Activated B cell treated with CpG ODN at 0.5 μM for 24 hours (primary cell): ENCODE data around the gene PARL. TPM values are rescaled to one million over a fixed set of nuclear protein-coding genes. Genes with fewer than 3 reads are reported as not detected.
"Not testable (repeated sequence)": the region's sequence is repeated elsewhere in the genome, so short reads cannot be mapped to it uniquely, and the experiment has no call there.

Source experiments
- ATAC-seq: fragments of 200-7000 bp; cut with Tn5 transposase; one replicate; pipeline ENCODE4 v1.10.0; 2021; ENCODE audit warnings: low read depth, mild to moderate bottlenecking, moderate library complexity
- CTCF ChIA-PET: fragments of 350-600 bp; sonication (Branson Sonifier 250); formaldehyde crosslinking; loops from one replicate; lab custom pipeline; 2021; ENCODE audit warnings: antibody characterized with exemption; lab: Charles Lee
- POLR2A ChIA-PET: fragments of 350-600 bp; sonication (Branson Sonifier 250); formaldehyde crosslinking; loops from one replicate; lab custom pipeline; 2021; ENCODE audit warnings: antibody characterized with exemption; lab: Charles Lee
- DNase-seq: peaks from one replicate; pipeline ENCODE4 v3.0.0; 2022
- H3K27ac Mint-ChIP-seq: one replicate; pipeline ENCODE4 v1.8.0; 2020; ENCODE audit warnings: mixed read lengths
- H3K27me3 Mint-ChIP-seq: one replicate; pipeline ENCODE4 v1.8.0; 2021; ENCODE audit warnings: mixed read lengths
- H3K36me3 Mint-ChIP-seq: one replicate; pipeline ENCODE4 v1.8.0; 2021; ENCODE audit warnings: low read depth, mixed read lengths
- H3K4me1 Mint-ChIP-seq: one replicate; pipeline ENCODE4 v1.8.0; 2021; ENCODE audit warnings: mixed read lengths
- H3K4me3 Mint-ChIP-seq: one replicate; pipeline ENCODE4 v1.8.0; 2020; ENCODE audit warnings: mild to moderate bottlenecking, mixed read lengths
- H3K9me3 Mint-ChIP-seq: one replicate; pipeline ENCODE4 v1.8.0; 2020; ENCODE audit warnings: mixed read lengths
- CTCF ChIP-seq: fragments of 200-600 bp; IDR thresholded peaks from one replicate; pipeline ENCODE4 v1.8.0; 2022; ENCODE audit warnings: antibody characterized with exemption, mild to moderate bottlenecking
- intact Hi-C: fragments of 100-400 bp; cut with micrococcal nuclease; formaldehyde crosslinking; loops from one replicate; pipeline ENCODE4 v1.15.1; 2024
- total RNA-seq: library from RNA; stranded (reverse); gene quantifications from 2 replicates; pipeline ENCODE4 v1.2.3, GENCODE V29; 2022

PARL gene
- total RNA-seq, 1 donor from 2014 or later, result 57.6 TPM

GRCh38 chr3:183880121-183880520, 4.6 kb downstream of the PARL start:
- intact Hi-C loops, result loop anchor here (10.0 kb wide), 3 partner anchors 755 to 1405 kb away; partner anchors contain the start of gene VPS8
- DNase-seq, result no peak
- H3K36me3 Mint-ChIP-seq, result peaks cover 39% of the 10 kb centered on the region
- no peak overlapping the region for H3K27ac Mint-ChIP-seq
- H3K4me3 Mint-ChIP-seq, result no peak overlapping the region
- ATAC-seq, result no peak
- H3K27me3 Mint-ChIP-seq, result no peaks in the 10 kb centered on the region
- TF ChIP-seq CTCF, result no peak
- POLR2A ChIA-PET, result no interaction called here
- CTCF ChIA-PET, result no interaction called here
- H3K4me1 Mint-ChIP-seq, result peaks cover 43% of the 10 kb centered on the region
- no peaks in the 10 kb centered on the region for H3K9me3 Mint-ChIP-seq

- intact Hi-C loops, result no loop called here
- Mint-ChIP-seq H3K4me1 (peaks cover 38% of the 10 kb centered on the region), H3K27ac (no peak overlapping the region), H3K27me3 (no peaks in the 10 kb centered on the region), H3K36me3 (peaks cover 36% of the 10 kb centered on the region), H3K4me3 (no peak overlapping the region), H3K9me3 (no peaks in the 10 kb centered on the region)
- POLR2A ChIA-PET, result no interaction called here
- CTCF ChIA-PET, result no interaction called here
- no peak for TF ChIP-seq CTCF
- no peak for ATAC-seq
- no peak for DNase-seq
These were observed 5.4 kb downstream of the PARL start for GRCh38 chr3:183879243-183879642.

GRCh38 chr3:183878071-183878470, 6.6 kb downstream of the PARL start:
- intact Hi-C loops, result no loop called here
- H3K27ac Mint-ChIP-seq, result no peak overlapping the region
- no peak overlapping the region for H3K4me3 Mint-ChIP-seq
- ATAC-seq (no peak), DNase-seq (no peak)
- no peaks in the 10 kb centered on the region for H3K27me3 Mint-ChIP-seq
- peaks cover 26% of the 10 kb centered on the region for H3K4me1 Mint-ChIP-seq
- CTCF ChIA-PET, result no interaction called here
- TF ChIP-seq CTCF, result no peak
- POLR2A ChIA-PET, result interaction anchor here (0.5 kb wide), 1 partner anchor 170 kb away, joined by 3 read pairs; no protein-coding TSS in a partner anchor
- no peaks in the 10 kb centered on the region for H3K9me3 Mint-ChIP-seq
- H3K36me3 Mint-ChIP-seq, result peaks cover 37% of the 10 kb centered on the region

- H3K4me3 Mint-ChIP-seq, H3K9me3 Mint-ChIP-seq, H3K27me3 Mint-ChIP-seq, H3K27ac Mint-ChIP-seq, DNase-seq, POLR2A ChIA-PET, intact Hi-C loops, CTCF ChIA-PET, ATAC-seq: not testable (repeated sequence)
- H3K4me1 Mint-ChIP-seq, result peaks cover 22% of the 10 kb centered on the region
- H3K36me3 Mint-ChIP-seq, result peaks cover 40% of the 10 kb centered on the region
These were observed 7.5 kb downstream of the PARL start for GRCh38 chr3:183877227-183877626.

- H3K27me3 Mint-ChIP-seq, result no peaks in the 10 kb centered on the region
- no peak for DNase-seq
- no peak for ATAC-seq
- CTCF ChIA-PET, result no interaction called here
- no peaks in the 10 kb centered on the region for H3K9me3 Mint-ChIP-seq
- no peak overlapping the region for H3K27ac Mint-ChIP-seq
- intact Hi-C loops, result no loop called here
- no peak overlapping the region for H3K4me3 Mint-ChIP-seq
- peaks cover 24% of the 10 kb centered on the region for H3K4me1 Mint-ChIP-seq
- H3K36me3 Mint-ChIP-seq, result peaks cover 40% of the 10 kb centered on the region
- TF ChIP-seq CTCF, result no peak
- POLR2A ChIA-PET, result interaction anchor here (2.7 kb wide), 1 partner anchor 9 kb away, joined by 8 read pairs; the partner anchor contains the start of gene PARL
These were observed 9.3 kb downstream of the PARL start for GRCh38 chr3:183875411-183875810.

- Mint-ChIP-seq H3K4me3 (no peak overlapping the region), H3K4me1 (peaks cover 27% of the 10 kb centered on the region)
These were observed 10.8 kb downstream of the PARL start for GRCh38 chr3:183873914-183874313.

More at GRCh38 chr3:183873914-183874313, 10.8 kb downstream of the PARL start:
- intact Hi-C loops, result no loop called here
- H3K27ac Mint-ChIP-seq, result no peak overlapping the region
- H3K27me3 Mint-ChIP-seq, result no peaks in the 10 kb centered on the region
- no peaks in the 10 kb centered on the region for H3K9me3 Mint-ChIP-seq
- H3K36me3 Mint-ChIP-seq, result peaks cover 34% of the 10 kb centered on the region
- ChIA-PET CTCF (no interaction called here), POLR2A (interaction anchor here (1.0 to 2.7 kb wide), 2 partner anchors 9 to 11 kb away, joined by 5 to 8 read pairs; partner anchors contain the start of gene PARL)
- ATAC-seq (no peak), DNase-seq (no peak)
- no peak for TF ChIP-seq CTCF
